ENCODE measurements around the gene PSMB7.
A peak's percentile ranks its signal among the peaks of the same experiment; 100 is the strongest.

PSMB7 gene

GRCh38 chr9:124308606-124309491 is 106.4 kb downstream of the PSMB7 start:
- ChIA-PET CTCF (interaction anchor here (0.6 to 1.9 kb wide), 2 partner anchors 182 to 186 kb away, joined by 4 to 8 read pairs; no protein-coding TSS in a partner anchor), POLR2A (ENCODE audit: low non-redundant PET) (no interaction called here)

GRCh38 chr9:124307379-124308030 is 107.7 kb downstream of the PSMB7 start:
- TF ChIP-seq, protein P1, sequence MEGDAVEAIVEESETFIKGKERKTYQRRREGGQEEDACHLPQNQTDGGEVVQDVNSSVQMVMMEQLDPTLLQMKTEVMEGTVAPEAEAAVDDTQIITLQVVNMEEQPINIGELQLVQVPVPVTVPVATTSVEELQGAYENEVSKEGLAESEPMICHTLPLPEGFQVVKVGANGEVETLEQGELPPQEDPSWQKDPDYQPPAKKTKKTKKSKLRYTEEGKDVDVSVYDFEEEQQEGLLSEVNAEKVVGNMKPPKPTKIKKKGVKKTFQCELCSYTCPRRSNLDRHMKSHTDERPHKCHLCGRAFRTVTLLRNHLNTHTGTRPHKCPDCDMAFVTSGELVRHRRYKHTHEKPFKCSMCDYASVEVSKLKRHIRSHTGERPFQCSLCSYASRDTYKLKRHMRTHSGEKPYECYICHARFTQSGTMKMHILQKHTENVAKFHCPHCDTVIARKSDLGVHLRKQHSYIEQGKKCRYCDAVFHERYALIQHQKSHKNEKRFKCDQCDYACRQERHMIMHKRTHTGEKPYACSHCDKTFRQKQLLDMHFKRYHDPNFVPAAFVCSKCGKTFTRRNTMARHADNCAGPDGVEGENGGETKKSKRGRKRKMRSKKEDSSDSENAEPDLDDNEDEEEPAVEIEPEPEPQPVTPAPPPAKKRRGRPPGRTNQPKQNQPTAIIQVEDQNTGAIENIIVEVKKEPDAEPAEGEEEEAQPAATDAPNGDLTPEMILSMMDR (conservative IDR thresholded peaks at IDR 0.05; ENCODE audit: low read depth) = no peak
- no peak for DNase-seq (ENCODE audit: low spot score)
- peak overlapping the region; percentile 81 for H3K27ac ChIP-seq
- ChIA-PET POLR2A (ENCODE audit: low non-redundant PET) (no interaction called here), CTCF (interaction anchor here (0.6 kb wide), 2 partner anchors 40 to 427 kb away, joined by 3 read pairs; no protein-coding TSS in a partner anchor)

More at GRCh38 chr9:124308606-124309491, 106.4 kb downstream of the PSMB7 start:
- peak overlapping the region; percentile 81 for H3K27ac ChIP-seq
- TF ChIP-seq, protein P1 (conservative IDR thresholded peaks at IDR 0.05; ENCODE audit: low read depth) = no peak
- DNase-seq (ENCODE audit: low spot score) = no peak

DNA sequence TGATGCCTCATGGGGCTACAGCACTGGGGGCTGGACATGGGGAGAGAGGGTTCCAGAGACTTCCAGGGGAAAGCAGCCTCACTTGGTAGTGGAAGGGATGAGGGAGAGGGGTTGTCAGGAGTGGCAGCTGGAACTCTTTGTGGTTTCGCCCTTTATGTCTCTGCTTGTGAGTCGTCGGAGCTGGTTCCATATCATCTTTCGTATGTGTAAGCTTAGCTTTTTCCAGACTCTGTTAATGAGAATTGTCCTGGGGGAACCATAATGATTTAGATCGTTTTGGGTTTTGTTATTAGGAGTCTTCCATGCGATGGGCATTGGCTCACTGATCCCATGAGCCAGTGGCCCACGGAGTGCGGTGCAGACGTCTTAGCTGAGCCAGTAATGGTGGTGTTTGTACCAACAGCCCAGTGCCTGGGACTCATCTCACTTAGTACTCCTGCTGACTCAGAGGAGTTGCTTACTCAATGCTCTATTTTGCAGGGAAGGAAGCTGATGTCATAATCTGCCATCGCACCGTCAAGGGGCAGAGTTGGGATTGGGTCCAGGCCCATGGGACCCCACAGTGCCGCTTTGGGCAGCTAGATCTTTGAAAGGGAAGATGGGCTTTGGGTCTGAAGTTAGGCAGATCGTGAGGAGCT is 109.0 kb downstream of the PSMB7 start:
- POLR2A ChIA-PET (ENCODE audit: low non-redundant PET) = no interaction called here
- DNase-seq (ENCODE audit: low spot score) = peak; percentile 87
- CTCF ChIA-PET = interaction anchor here (0.6 kb wide), 1 partner anchor 681 kb away, joined by 3 read pairs; no protein-coding TSS in a partner anchor
- TF ChIP-seq, protein P1 (conservative IDR thresholded peaks at IDR 0.05; ENCODE audit: low read depth) = no peak
- peak overlapping the region; percentile 79 for H3K27ac ChIP-seq

DNA sequence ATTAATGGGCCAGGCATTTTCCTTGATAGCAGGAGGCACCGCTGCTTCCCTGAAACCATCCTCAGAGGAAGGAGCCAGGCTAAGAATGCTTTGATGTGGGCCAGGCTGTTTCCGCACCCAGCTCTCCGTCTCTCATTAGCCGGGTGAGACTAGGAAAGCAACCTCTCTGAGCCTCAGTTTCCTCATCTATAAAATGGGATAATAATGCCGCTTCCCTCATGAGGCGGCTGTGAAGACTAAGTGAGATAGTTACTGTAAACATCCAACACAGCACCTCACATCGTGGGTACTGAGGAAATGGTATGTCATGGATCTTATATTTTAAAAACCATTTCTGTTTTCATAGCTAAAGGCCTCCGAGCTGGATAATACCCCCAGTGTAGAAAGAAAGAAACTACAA is 111.0 kb downstream of the PSMB7 start:
- ChIA-PET CTCF (interaction anchor here (1.3 kb wide), 1 partner anchor 178 kb away, joined by 4 read pairs; no protein-coding TSS in a partner anchor), POLR2A (ENCODE audit: low non-redundant PET) (no interaction called here)
- no peak for DNase-seq (ENCODE audit: low spot score)
- TF ChIP-seq, protein P1 (conservative IDR thresholded peaks at IDR 0.05; ENCODE audit: low read depth) = no peak
- H3K27ac ChIP-seq = peak overlapping the region; percentile 90

GRCh38 chr9:124303762-124304161 is 111.5 kb downstream of the PSMB7 start:
- POLR2A ChIA-PET (ENCODE audit: low non-redundant PET) = no interaction called here
- H3K27ac ChIP-seq = peak overlapping the region; percentile 90
- no peak for DNase-seq (ENCODE audit: low spot score)
- TF ChIP-seq, protein P1 (conservative IDR thresholded peaks at IDR 0.05; ENCODE audit: low read depth) = no peak
- CTCF ChIA-PET = interaction anchor here (1.1 kb wide), 1 partner anchor 177 kb away, joined by 4 read pairs; no protein-coding TSS in a partner anchor
